GM12878 (cell line): ENCODE results near the gene OR1I1. TPM values are rescaled to one million over a fixed set of nuclear protein-coding genes. Genes with fewer than 3 reads are reported as not detected.

Experiments
- ATAC-seq: fragments of 200-7000 bp; cut with Tn5 transposase; 3 replicates; pipeline ENCODE4 v1.9.1; 2020; ENCODE audit warnings: mild to moderate bottlenecking, moderate library complexity
- BruUV-seq: library from RNA; stranded (reverse); fragments of 400-500 nt; replicated peaks from 2 replicates; lab custom pipeline; 2021; lab: Mats Ljungman, UMichigan
- CTCF ChIA-PET: fragments of 300-600 bp; sonication (Branson Sonifier 250); formaldehyde crosslinking; extraction: SDS; loops from one replicate; lab custom pipeline; 2021; ENCODE audit warnings: inconsistent platforms; lab: Yijun Ruan, JAX
- POLR2A ChIA-PET: fragments of 350-600 bp; formaldehyde crosslinking; extraction: SDS; loops from one replicate; lab custom pipeline; 2021; ENCODE audit warnings: inconsistent platforms; lab: Charles Lee
- RAD21 ChIA-PET: fragments of 300-600 bp; sonication (Branson Sonifier 250); formaldehyde crosslinking; loops from one replicate; lab custom pipeline; 2023; ENCODE audit warnings: antibody characterized with exemption; ENCODE audit not compliant: unreplicated experiment; lab: Charles Lee
- SMC1A ChIA-PET: fragments of 300-600 bp; sonication (Branson Sonifier 250); formaldehyde crosslinking; loops from one replicate; lab custom pipeline; 2023; ENCODE audit not compliant: unreplicated experiment, uncharacterized antibody; lab: Charles Lee
- DNase-seq: peaks from one replicate; pipeline ENCODE4 v3.0.0-alpha.2; 2011; ENCODE audit warnings: low read depth, low spot score
- FAIRE-seq: peaks from 3 replicates; lab custom pipeline; 2011; peaks lifted over from hg19 to GRCh38; lab: Jason Lieb, UNC
- H2AFZ ChIP-seq: 2 replicates; pipeline ENCODE4 v1.6.0; 2011; ENCODE audit warnings: low read depth, low read length, control low read depth; ENCODE audit not compliant: control insufficient read depth
- H3K27ac ChIP-seq: 2 replicates; pipeline ENCODE4 v1.5.1; 2011; ENCODE audit warnings: control low read depth; ENCODE audit not compliant: control insufficient read depth, insufficient read depth
- H3K27me3 ChIP-seq, 2 experiments: replicated peaks in 1 of 2; 2 replicates each; pipeline versions ENCODE4 v1.6.0 to v1.6.1; 2011; ENCODE audit warnings: low read length in 1 of 2; ENCODE audit not compliant: control insufficient read depth in 2 of 2, insufficient read depth in 2 of 2
- H3K36me3 ChIP-seq, 2 experiments: 2 replicates each; pipeline ENCODE4 v1.5.1; 2011; ENCODE audit warnings: low read length in 1 of 2; ENCODE audit not compliant: control insufficient read depth in 2 of 2, insufficient read depth in 2 of 2
- H3K4me1 ChIP-seq: 2 replicates; pipeline ENCODE4 v1.6.1; 2011; ENCODE audit warnings: mild to moderate bottlenecking, low read length, moderate library complexity, mixed read lengths; ENCODE audit not compliant: control insufficient read depth, insufficient read depth
- H3K4me2 ChIP-seq: 2 replicates; pipeline ENCODE4 v1.6.0; 2011; ENCODE audit warnings: control low read depth; ENCODE audit not compliant: control insufficient read depth, insufficient read depth
- H3K4me3 ChIP-seq: fragments of 200-600 bp; sonication (generic); 2 replicates; pipeline ENCODE4 v1.5.1; 2016
- H3K79me2 ChIP-seq: 2 replicates; pipeline ENCODE4 v1.6.0; 2011; ENCODE audit warnings: low read length; ENCODE audit not compliant: control insufficient read depth, insufficient read depth
- H3K9ac ChIP-seq: 2 replicates; pipeline ENCODE4 v1.8.0; 2011; ENCODE audit warnings: low read length, control low read depth, mixed read lengths; ENCODE audit not compliant: control insufficient read depth, insufficient read depth
- H3K9me3 ChIP-seq: replicated peaks from 3 replicates; pipeline ENCODE4 v1.5.1; 2011; ENCODE audit warnings: mild to moderate bottlenecking, low read length; ENCODE audit not compliant: control insufficient read depth, insufficient read depth
- H4K20me1 ChIP-seq: 2 replicates; pipeline ENCODE4 v1.6.0; 2011; ENCODE audit not compliant: control insufficient read depth, insufficient read depth
- BCL3 ChIP-seq: IDR thresholded peaks from 2 replicates; pipeline ENCODE4 v1.6.1; 2011; ENCODE audit warnings: borderline replicate concordance, low read depth, mild to moderate bottlenecking, moderate library complexity, low read length; ENCODE audit not compliant: insufficient read depth, poor library complexity, severe bottlenecking
- CREM ChIP-seq: IDR thresholded peaks from 2 replicates; pipeline ENCODE4 v1.6.1; 2014; ENCODE audit warnings: antibody characterized with exemption, low read depth
- HDAC2 ChIP-seq: fragments of 200-600 bp; sonication (generic); IDR thresholded peaks from 2 replicates; pipeline ENCODE4 v1.6.1; 2017
- KDM1A ChIP-seq: fragments of 200-600 bp; sonication (generic); IDR thresholded peaks from 2 replicates; pipeline ENCODE4 v1.6.1; 2016; ENCODE audit warnings: borderline replicate concordance
- KLF5 ChIP-seq: fragments of 450-650 bp; IDR thresholded peaks from 2 replicates; pipeline ENCODE4 v1.6.1; 2014; ENCODE audit warnings: mild to moderate bottlenecking; ENCODE audit not compliant: partially characterized antibody
- MEF2B ChIP-seq: fragments of 450-650 bp; IDR thresholded peaks from 2 replicates; pipeline ENCODE4 v1.6.1; 2018; ENCODE audit warnings: mild to moderate bottlenecking, moderate library complexity; ENCODE audit not compliant: partially characterized antibody, poor library complexity, severe bottlenecking
- REST ChIP-seq: IDR thresholded peaks from 2 replicates; pipeline ENCODE4 v1.6.1; 2012; ENCODE audit warnings: mild to moderate bottlenecking, low read depth, low read length
- SREBF1 ChIP-seq: IDR thresholded peaks from 2 replicates; pipeline ENCODE4 v1.6.1; 2012; ENCODE audit warnings: mild to moderate bottlenecking, low read length
- SRF ChIP-seq, 2 experiments: IDR thresholded peaks; 2 replicates each; pipeline ENCODE4 v1.6.1; 2011; ENCODE audit warnings: low read depth in 2 of 2, low read length in 2 of 2, mild to moderate bottlenecking in 1 of 2, moderate library complexity in 1 of 2
- STAT1 ChIP-seq: fragments of 450-650 bp; conservative IDR thresholded peaks from 2 replicates; pipeline ENCODE4 v1.6.1; 2014; ENCODE audit warnings: antibody characterized with exemption, mild to moderate bottlenecking
- SUZ12 ChIP-seq: fragments of 200-600 bp; sonication (generic); IDR thresholded peaks from one replicate; pipeline ENCODE4 v1.6.1; 2018; ENCODE audit warnings: antibody characterized with exemption, mild to moderate bottlenecking; ENCODE audit not compliant: unreplicated experiment
- WRNIP1 ChIP-seq: IDR thresholded peaks from 2 replicates; pipeline ENCODE4 v1.6.1; 2011; ENCODE audit warnings: low read depth, low read length, improper control_type of control experiment, borderline replicate concordance
- ZBED1 ChIP-seq: IDR thresholded peaks from 2 replicates; pipeline ENCODE4 v1.6.1; 2016; ENCODE audit warnings: borderline replicate concordance
- WGBS: methylation state at CpG from one replicate; pipeline ENCODE4 v1.1.6; 2016; ENCODE audit warnings: low lambda C conversion rate; ENCODE audit not compliant: insufficient replicate concordance, insufficient coverage; ENCODE audit errors: missing lambda C conversion rate; 5-methylcytosine and 5-hydroxymethylcytosine counted together
- in situ Hi-C: fragments of 300-500 bp; cut with MboI; formaldehyde crosslinking; loops from 9 replicates; pipeline ENCODE4 v1.14.3; 2018; ENCODE audit warnings: mixed read lengths
- intact Hi-C: fragments of 100-400 bp; cut with micrococcal nuclease; formaldehyde crosslinking; loops from one replicate; pipeline ENCODE4 v1.14.2; 2022; ENCODE audit not compliant: unreplicated experiment
- polyA plus RNA-seq, 11 experiments: library from polyadenylated mRNA; depleted of rRNA in 4 of 11; unstranded in 6 of 11; stranded (reverse) in 5 of 11; fragments of >200 nt; fragmentation: Nextera tagmentation in 4 of 11; fragmentation: Illumina TruSeq in 1 of 11; extraction: Ambion mirVana in 4 of 11; extraction: Trizol in 1 of 11; gene quantifications; 1 replicate in 1 of 11; 2 replicates in 10 of 11; pipeline versions ENCODE4 v1.2.1 to v1.2.3, GENCODE V29; 2011 to 2016; ENCODE audit warnings: inconsistent platforms in 2 of 11, missing spikeins in 2 of 11, low read depth in 1 of 11
- total RNA-seq, 4 experiments: library from RNA; depleted of rRNA in 3 of 4; stranded (reverse); fragments of >200 nt in 3 of 4; fragmentation: Illumina TruSeq in 1 of 4; extraction: Trizol in 1 of 4; gene quantifications; 2 replicates each; pipeline versions ENCODE4 v1.2.1 to v1.2.3, GENCODE V29; 2013 to 2021

Gene OR1I1
- total and polyA plus RNA-seq, 10 of the 15 experiments (the other 5 are each of a cell fraction or from before 2014, with no cell fraction given), result not detected

- no peaks in the 10 kb centered on the region for H3K36me3 ChIP-seq
- ATAC-seq (no peak), DNase-seq (no peak), FAIRE-seq (no peak)
- no peaks in the 10 kb centered on the region for H3K9me3 ChIP-seq
- H2AFZ ChIP-seq, result no peak overlapping the region
- no peak for TF ChIP-seq REST
- TF ChIP-seq KDM1A, result no peak
- no peak for TF ChIP-seq SUZ12
- TF ChIP-seq BCL3, result no peak
- no peak for TF ChIP-seq KLF5
- no peak for TF ChIP-seq MEF2B
- no peak for TF ChIP-seq HDAC2
- no peak for TF ChIP-seq ZBED1
- TF ChIP-seq SRF (IDR thresholded peaks at IDR 0.05; ENCODE audit: low read depth in 2 of 2, low read length in 2 of 2), result no peak
- no peak for TF ChIP-seq SREBF1
- TF ChIP-seq CREM, result no peak
- no peak for TF ChIP-seq WRNIP1
- no peak for TF ChIP-seq STAT1
- no peaks in the 10 kb centered on the region for H4K20me1 ChIP-seq
- no peaks in the 10 kb centered on the region for H3K4me1 ChIP-seq
- 11% methylated on average over 5 of the region's 5 CpGs for WGBS
- ChIA-PET RAD21 (no interaction called here), CTCF (no interaction called here), POLR2A (no interaction called here), SMC1A (no interaction called here)
- no peak overlapping the region for H3K9ac ChIP-seq
- no peaks in the 10 kb centered on the region for H3K27me3 ChIP-seq
- no peak overlapping the region for H3K27ac ChIP-seq
- intact Hi-C loops (no loop called here), in situ Hi-C loops (no loop called here)
- no peaks in the 10 kb centered on the region for H3K79me2 ChIP-seq
- BruUV-seq, result no TSS peak
- H3K4me3 ChIP-seq, result no peak overlapping the region
- H3K4me2 ChIP-seq, result no peak overlapping the region
These were observed 33.9 kb upstream of the OR1I1 start for GRCh38 chr19:15048128-15048527.
